Measurements from ENCODE around the gene PSMD5. TPM values are rescaled to one million over a fixed set of nuclear protein-coding genes. Genes with fewer than 3 reads are reported as not detected.

PSMD5 gene
- total RNA-seq, 1 donor from 2014 or later: 43.6 TPM

GRCh38 chr9:120775859-120776258 lies 66.9 kb downstream of the PSMD5 start:
- no peak overlapping the region for H3K27ac Mint-ChIP-seq
- H3K36me3 Mint-ChIP-seq: peaks cover 13% of the 10 kb centered on the region
- no peak for TF ChIP-seq CTCF (conservative IDR thresholded peaks at IDR 0.05)
- no peaks in the 10 kb centered on the region for H3K9me3 Mint-ChIP-seq
- DNase-seq (ENCODE audit: extremely low spot score, unreplicated experiment): no peak
- no peak overlapping the region for H3K4me3 Mint-ChIP-seq
- H3K4me1 Mint-ChIP-seq (ENCODE audit: unreplicated experiment): no peaks in the 10 kb centered on the region
- H3K27me3 Mint-ChIP-seq: no peaks in the 10 kb centered on the region

- TF ChIP-seq CTCF (conservative IDR thresholded peaks at IDR 0.05): peak; percentile 38
- no peaks in the 10 kb centered on the region for H3K4me1 Mint-ChIP-seq (ENCODE audit: unreplicated experiment)
- H3K27me3 Mint-ChIP-seq: no peaks in the 10 kb centered on the region
- no peaks in the 10 kb centered on the region for H3K9me3 Mint-ChIP-seq
- no peak overlapping the region for H3K27ac Mint-ChIP-seq
- peaks cover 15% of the 10 kb centered on the region for H3K36me3 Mint-ChIP-seq
- no peak overlapping the region for H3K4me3 Mint-ChIP-seq
- DNase-seq (ENCODE audit: extremely low spot score, unreplicated experiment): no peak
These were observed 68.0 kb downstream of the PSMD5 start for GRCh38 chr9:120774719-120775118.

GRCh38 chr9:120773256-120773655 lies 69.5 kb downstream of the PSMD5 start:
- H3K27me3 Mint-ChIP-seq: no peaks in the 10 kb centered on the region
- no peaks in the 10 kb centered on the region for H3K9me3 Mint-ChIP-seq
- no peak for DNase-seq (ENCODE audit: extremely low spot score, unreplicated experiment)
- H3K27ac Mint-ChIP-seq: no peak overlapping the region
- H3K4me1 Mint-ChIP-seq (ENCODE audit: unreplicated experiment): no peaks in the 10 kb centered on the region
- no peak overlapping the region for H3K4me3 Mint-ChIP-seq
- peaks cover 18% of the 10 kb centered on the region for H3K36me3 Mint-ChIP-seq
- TF ChIP-seq CTCF (conservative IDR thresholded peaks at IDR 0.05): no peak

GRCh38 chr9:120770931-120771330 lies 71.8 kb downstream of the PSMD5 start:
- no peaks in the 10 kb centered on the region for H3K9me3 Mint-ChIP-seq
- no peaks in the 10 kb centered on the region for H3K4me1 Mint-ChIP-seq (ENCODE audit: unreplicated experiment)
- H3K27ac Mint-ChIP-seq: no peak overlapping the region
- no peak overlapping the region for H3K4me3 Mint-ChIP-seq
- H3K36me3 Mint-ChIP-seq: peaks cover 20% of the 10 kb centered on the region
- no peaks in the 10 kb centered on the region for H3K27me3 Mint-ChIP-seq
- DNase-seq (ENCODE audit: extremely low spot score, unreplicated experiment): no peak
- TF ChIP-seq CTCF (conservative IDR thresholded peaks at IDR 0.05): no peak

- H3K27ac Mint-ChIP-seq: no peak overlapping the region
- no peaks in the 10 kb centered on the region for H3K27me3 Mint-ChIP-seq
- no peaks in the 10 kb centered on the region for H3K9me3 Mint-ChIP-seq
- H3K4me1 Mint-ChIP-seq (ENCODE audit: unreplicated experiment): no peaks in the 10 kb centered on the region
- no peak overlapping the region for H3K4me3 Mint-ChIP-seq
- no peak for DNase-seq (ENCODE audit: extremely low spot score, unreplicated experiment)
- TF ChIP-seq CTCF (conservative IDR thresholded peaks at IDR 0.05): no peak
- peaks cover 14% of the 10 kb centered on the region for H3K36me3 Mint-ChIP-seq
These were observed 73.8 kb downstream of the PSMD5 start for GRCh38 chr9:120768886-120769285.

GRCh38 chr9:120768247-120768646 lies 74.5 kb downstream of the PSMD5 start:
- H3K36me3 Mint-ChIP-seq: peaks cover 14% of the 10 kb centered on the region
- DNase-seq (ENCODE audit: extremely low spot score, unreplicated experiment): no peak
- H3K4me1 Mint-ChIP-seq (ENCODE audit: unreplicated experiment): no peaks in the 10 kb centered on the region
- H3K27me3 Mint-ChIP-seq: no peaks in the 10 kb centered on the region
- TF ChIP-seq CTCF (conservative IDR thresholded peaks at IDR 0.05): no peak
- no peak overlapping the region for H3K27ac Mint-ChIP-seq
- no peaks in the 10 kb centered on the region for H3K9me3 Mint-ChIP-seq
- H3K4me3 Mint-ChIP-seq: no peak overlapping the region
